Brain microvascular endothelial cell (primary cell): ENCODE data around the gene GAREM1.

Experiments used
- DNase-seq: peaks from one replicate; pipeline ENCODE4 v3.0.0-alpha.2; 2020
- H3K27ac ChIP-seq: fragments of 250-450 bp; sonication (Bioruptor Pico); 2 replicates; pipeline ENCODE4 v1.5.1; 2020; ENCODE audit warnings: mild to moderate bottlenecking, moderate library complexity
- H3K27me3 ChIP-seq: fragments of 250-450 bp; sonication (Bioruptor Pico); replicated peaks from 2 replicates; pipeline ENCODE4 v1.5.1; 2020; ENCODE audit warnings: mild to moderate bottlenecking
- H3K36me3 ChIP-seq: fragments of 250-450 bp; sonication (Bioruptor Pico); replicated peaks from 2 replicates; pipeline ENCODE4 v1.5.1; 2020; ENCODE audit warnings: mild to moderate bottlenecking
- H3K4me3 ChIP-seq: 2 replicates; pipeline ENCODE4 v1.5.1; 2011; ENCODE audit warnings: low read depth, mild to moderate bottlenecking, control low read depth, low read length, moderate library complexity
- CTCF ChIP-seq: IDR thresholded peaks from 2 replicates; pipeline ENCODE4 v1.5.1; 2011; ENCODE audit warnings: low read depth, mild to moderate bottlenecking, moderate library complexity, low read length, control low read depth, inconsistent platforms; ENCODE audit errors: missing control alignments
- in situ Hi-C: cut with HindIII; loops from 2 replicates; pipeline ENCODE4 v1.10.0; 2017; ENCODE audit warnings: low sequenced_read_pairs, low pct_ligation_motif_present

GAREM1 gene

GRCh38 chr18:32287249-32287648 is 183.4 kb downstream of the GAREM1 start:
- DNase-seq = no peak
- H3K4me3 ChIP-seq = no peak overlapping the region
- H3K36me3 ChIP-seq = no peaks in the 10 kb centered on the region
- in situ Hi-C loops = loop anchor here (25.0 kb wide), 2 partner anchors 100 to 175 kb away; partner anchors contain the start of gene GAREM1
- no peak overlapping the region for H3K27ac ChIP-seq
- TF ChIP-seq CTCF = no peak
- H3K27me3 ChIP-seq = no peaks in the 10 kb centered on the region

GRCh38 chr18:32286749-32287148 is 183.9 kb downstream of the GAREM1 start:
- no peak overlapping the region for H3K4me3 ChIP-seq
- no peak for TF ChIP-seq CTCF
- no peaks in the 10 kb centered on the region for H3K27me3 ChIP-seq
- no peaks in the 10 kb centered on the region for H3K36me3 ChIP-seq
- no peak for DNase-seq
- H3K27ac ChIP-seq = no peak overlapping the region
- in situ Hi-C loops = loop anchor here (25.0 kb wide), 2 partner anchors 101 to 176 kb away; partner anchors contain the start of gene GAREM1

GRCh38 chr18:32284284-32284683 is 186.4 kb downstream of the GAREM1 start:
- H3K27me3 ChIP-seq = no peaks in the 10 kb centered on the region
- in situ Hi-C loops = loop anchor here (25.0 kb wide), 2 partner anchors 103 to 178 kb away; partner anchors contain the start of gene GAREM1
- no peaks in the 10 kb centered on the region for H3K36me3 ChIP-seq
- no peak overlapping the region for H3K4me3 ChIP-seq
- no peak for TF ChIP-seq CTCF
- H3K27ac ChIP-seq = no peak overlapping the region
- peak; percentile 3 for DNase-seq

- Histone ChIP-seq H3K27me3 (no peaks in the 10 kb centered on the region), H3K36me3 (no peaks in the 10 kb centered on the region), H3K4me3 (no peak overlapping the region), H3K27ac (no peak overlapping the region)
- DNase-seq = no peak
- in situ Hi-C loops = loop anchor here (25.0 kb wide), 2 partner anchors 106 to 181 kb away; partner anchors contain the start of gene GAREM1
- no peak for TF ChIP-seq CTCF
Observed at GRCh38 chr18:32280911-32281310, 189.8 kb downstream of the GAREM1 start.

- H3K27ac ChIP-seq = no peak overlapping the region
- DNase-seq = no peak
- no peaks in the 10 kb centered on the region for H3K27me3 ChIP-seq
- in situ Hi-C loops = loop anchor here (25.0 kb wide), 2 partner anchors 107 to 182 kb away; partner anchors contain the start of gene GAREM1
- TF ChIP-seq CTCF = no peak
- no peaks in the 10 kb centered on the region for H3K36me3 ChIP-seq
- no peak overlapping the region for H3K4me3 ChIP-seq
Observed at GRCh38 chr18:32280188-32280783, 190.4 kb downstream of the GAREM1 start.

GRCh38 chr18:32278177-32278799 is 192.4 kb downstream of the GAREM1 start:
- Histone ChIP-seq H3K27ac (no peak overlapping the region), H3K27me3 (no peaks in the 10 kb centered on the region), H3K4me3 (no peak overlapping the region), H3K36me3 (no peaks in the 10 kb centered on the region)
- in situ Hi-C loops = loop anchor here (25.0 kb wide), 2 partner anchors 109 to 184 kb away; partner anchors contain the start of gene GAREM1
- TF ChIP-seq CTCF = no peak
- DNase-seq = no peak
